Jurkat, Clone E6-1 (cell line): ENCODE data around the gene OSMR.

ENCODE experiments used
- DNase-seq: peaks from one replicate; pipeline ENCODE4 v3.0.0-alpha.2; 2011; ENCODE audit warnings: low read depth, low spot score
- H3K4me3 ChIP-seq: 2 replicates; pipeline ENCODE4 v1.5.1; 2011; ENCODE audit warnings: mild to moderate bottlenecking, low read length, control low read depth, moderate library complexity

Gene OSMR

GRCh38 chr5:38953426-38954012, 107.7 kb downstream of the OSMR start:
- no peak for DNase-seq
- H3K4me3 ChIP-seq, result no peak overlapping the region

DNA sequence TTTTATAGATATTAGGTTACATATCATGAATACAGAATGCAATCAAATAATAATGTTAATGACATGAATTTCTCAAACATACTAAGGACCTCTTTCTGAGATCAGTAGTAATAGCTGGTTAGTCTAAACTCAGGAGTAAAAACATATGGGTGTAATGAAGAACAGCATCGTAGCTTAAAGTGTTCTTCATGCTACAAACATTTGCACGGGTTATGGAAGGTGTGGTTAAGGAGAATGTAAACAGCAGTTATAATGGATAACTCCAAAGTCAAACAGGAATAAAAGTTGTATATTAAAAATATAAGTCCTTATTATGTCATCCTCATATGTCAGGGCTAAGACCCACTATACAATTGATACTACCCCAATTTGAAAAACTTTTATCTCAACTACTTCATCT, 115.9 kb downstream of the OSMR start:
- H3K4me3 ChIP-seq, result no peak overlapping the region
- no peak for DNase-seq

GRCh38 chr5:38968665-38969064, 122.9 kb downstream of the OSMR start:
- DNase-seq, result no peak
- no peak overlapping the region for H3K4me3 ChIP-seq

DNA sequence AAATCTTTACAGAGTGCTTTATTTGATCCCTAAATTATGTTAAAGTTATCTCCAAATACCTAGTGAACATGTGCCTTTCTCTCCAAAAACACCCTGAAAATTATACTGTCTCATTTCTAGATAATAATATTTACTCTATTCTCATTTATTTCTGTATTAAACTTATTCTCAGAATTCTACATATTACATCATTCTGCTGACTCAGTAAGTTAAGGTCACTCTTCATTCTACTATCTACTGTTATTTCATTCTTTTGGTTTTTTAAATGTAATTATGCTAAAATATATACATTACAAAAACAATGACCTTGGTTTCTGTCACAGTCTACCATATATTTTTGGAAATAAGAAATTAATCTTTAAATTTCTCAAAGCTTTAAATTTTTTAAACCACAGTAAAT, 132.2 kb downstream of the OSMR start:
- no peak overlapping the region for H3K4me3 ChIP-seq
- no peak for DNase-seq

DNA sequence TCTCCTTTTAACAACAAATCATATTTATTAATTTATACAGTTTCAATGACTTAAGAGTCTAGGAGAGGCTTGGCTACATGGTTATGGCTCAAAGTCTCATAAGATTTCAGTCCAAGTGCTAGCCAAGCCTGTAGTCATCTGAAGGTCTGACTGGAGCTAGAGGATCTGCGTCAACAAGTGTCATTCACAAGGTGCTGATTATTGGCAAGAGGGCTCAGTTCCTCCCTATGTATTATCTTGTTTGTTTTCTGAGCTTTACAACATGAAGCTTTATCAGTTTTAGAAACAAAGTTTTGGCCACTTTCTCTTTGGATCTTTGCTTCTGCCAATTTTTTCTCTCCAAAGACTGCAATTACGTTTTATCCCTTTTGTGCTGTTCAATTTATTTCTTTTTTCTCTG, 133.7 kb downstream of the OSMR start:
- no peak overlapping the region for H3K4me3 ChIP-seq
- no peak for DNase-seq
